Activated CD4-positive, alpha-beta T cell treated with anti-CD3 and anti-CD28 coated beads for 24 hours (primary cell): ENCODE measurements around the gene GTF3C5.
"Not testable (repeated sequence)": the region's sequence is repeated elsewhere in the genome, so short reads cannot be mapped to it uniquely, and the experiment has no call there.

Experiments used
- DNase-seq, 2 donors: peaks; one replicate each; pipeline ENCODE4 v3.0.0-alpha.2; 2020; ENCODE audit warnings: low read depth in 2 of 2

Gene GTF3C5

GRCh38 chr9:133089271-133089671 lies 58.5 kb downstream of the GTF3C5 start:
- no peak for DNase-seq

GRCh38 chr9:133090187-133090586 lies 59.4 kb downstream of the GTF3C5 start:
- DNase-seq, result no peak

- DNase-seq, result no peak
Measured at GRCh38 chr9:133090752-133091385, 60.1 kb downstream of the GTF3C5 start.

DNA sequence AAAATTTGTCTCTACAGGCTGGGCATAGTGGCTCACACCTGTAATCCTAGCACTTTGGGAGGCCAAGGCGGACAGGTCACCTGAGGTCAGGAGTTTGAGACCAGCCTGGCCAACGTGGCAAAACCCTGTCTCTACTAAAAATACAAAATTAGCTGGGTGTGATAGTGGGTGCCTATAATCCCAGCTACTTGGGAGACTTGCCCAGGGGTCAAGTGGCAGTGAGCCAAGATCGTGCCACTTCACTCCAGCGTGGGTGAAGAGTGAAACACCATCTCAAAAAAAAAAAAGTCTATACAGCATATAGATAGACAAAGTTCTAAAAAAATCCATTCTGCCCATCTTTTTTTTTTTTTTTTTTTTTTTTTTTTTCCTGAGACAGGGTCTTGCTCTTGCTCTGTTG lies 63.6 kb downstream of the GTF3C5 start:
- not testable (repeated sequence) for DNase-seq

- no peak for DNase-seq
Measured at GRCh38 chr9:133094842-133095393, 64.1 kb downstream of the GTF3C5 start.

DNA sequence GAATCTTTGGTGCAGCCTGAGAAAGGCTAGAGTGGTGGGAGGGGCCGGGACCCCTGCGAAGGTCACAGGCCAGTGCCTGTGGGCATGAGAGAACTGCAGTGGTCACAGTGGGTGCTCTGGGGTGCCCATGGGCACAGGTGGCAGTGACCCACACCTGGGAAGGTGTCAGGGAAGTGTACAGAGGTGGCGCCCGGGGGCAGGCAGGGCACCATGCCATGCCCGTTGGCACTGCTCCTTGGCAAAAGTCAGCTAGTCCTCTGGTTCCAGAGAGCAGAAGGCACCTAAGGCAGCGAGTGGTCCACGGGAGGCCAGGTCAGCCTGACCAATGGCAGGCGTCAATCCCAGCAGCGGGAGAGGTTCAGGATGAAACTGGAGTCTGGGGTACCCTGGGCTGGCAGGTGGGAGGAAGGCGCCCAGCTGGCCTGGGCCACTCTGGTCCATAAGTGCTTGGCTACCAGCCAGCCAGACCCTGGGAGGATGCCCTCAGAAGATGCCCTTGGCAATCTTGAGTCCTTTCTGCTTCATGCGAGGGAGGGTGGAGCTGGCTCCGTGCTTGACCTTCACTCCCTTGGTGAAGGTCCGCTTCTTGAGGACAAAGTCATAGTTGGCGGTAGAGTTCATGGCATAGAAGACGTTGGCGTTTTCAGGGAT lies 67.4 kb downstream of the GTF3C5 start:
- no peak for DNase-seq

- no peak for DNase-seq
Measured at GRCh38 chr9:133098871-133099270, 68.1 kb downstream of the GTF3C5 start.

GRCh38 chr9:133099726-133100505 lies 69.1 kb downstream of the GTF3C5 start:
- no peak for DNase-seq

- no peak for DNase-seq
Measured at GRCh38 chr9:133100506-133101355, 69.9 kb downstream of the GTF3C5 start.

- DNase-seq, result no peak
Measured at GRCh38 chr9:133101356-133102189, 70.8 kb downstream of the GTF3C5 start.

DNA sequence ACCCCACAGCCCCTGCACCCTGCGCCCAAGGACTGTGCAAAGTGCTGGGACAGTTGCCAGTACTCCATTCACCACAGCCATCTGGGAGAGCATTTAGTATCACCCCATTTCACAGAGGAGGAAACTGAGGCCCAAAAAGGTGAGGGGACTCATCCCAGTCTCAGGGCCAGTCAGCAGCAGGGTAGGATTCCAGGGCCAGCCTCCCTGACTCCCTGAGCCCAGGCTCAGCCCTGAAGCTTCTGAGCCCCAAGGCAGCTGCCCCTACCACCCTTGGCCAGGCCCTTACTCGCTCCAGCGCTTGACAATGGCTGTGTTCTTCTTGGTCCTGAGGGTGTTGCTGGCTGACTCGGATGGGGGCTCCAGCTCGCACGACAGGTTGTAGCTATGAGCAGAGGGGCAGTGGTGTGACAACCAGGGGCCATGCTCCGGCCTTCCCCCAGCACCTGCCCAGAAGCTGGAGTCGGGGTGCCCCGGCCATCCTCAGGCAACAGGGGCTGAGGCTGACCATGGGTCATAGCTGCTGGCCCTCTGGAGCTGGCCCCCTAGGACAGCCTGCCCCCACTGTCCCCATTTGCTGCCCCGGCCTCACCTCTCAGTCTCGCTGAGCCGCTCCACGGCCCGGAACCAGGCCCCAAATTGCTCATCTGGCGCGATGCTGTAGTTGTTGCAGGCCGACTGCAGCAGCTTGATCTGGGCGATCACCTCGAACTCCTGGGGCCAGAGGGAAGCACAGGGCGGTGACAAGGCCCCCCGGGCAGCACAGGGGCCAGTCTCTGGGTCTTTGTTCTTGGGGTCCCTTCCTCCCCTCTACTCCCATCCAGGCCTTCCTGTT lies 71.6 kb downstream of the GTF3C5 start:
- DNase-seq, result no peak

GRCh38 chr9:133103183-133103986 lies 72.6 kb downstream of the GTF3C5 start:
- peak in 1 of 2 donors; percentile 21 for DNase-seq

DNA sequence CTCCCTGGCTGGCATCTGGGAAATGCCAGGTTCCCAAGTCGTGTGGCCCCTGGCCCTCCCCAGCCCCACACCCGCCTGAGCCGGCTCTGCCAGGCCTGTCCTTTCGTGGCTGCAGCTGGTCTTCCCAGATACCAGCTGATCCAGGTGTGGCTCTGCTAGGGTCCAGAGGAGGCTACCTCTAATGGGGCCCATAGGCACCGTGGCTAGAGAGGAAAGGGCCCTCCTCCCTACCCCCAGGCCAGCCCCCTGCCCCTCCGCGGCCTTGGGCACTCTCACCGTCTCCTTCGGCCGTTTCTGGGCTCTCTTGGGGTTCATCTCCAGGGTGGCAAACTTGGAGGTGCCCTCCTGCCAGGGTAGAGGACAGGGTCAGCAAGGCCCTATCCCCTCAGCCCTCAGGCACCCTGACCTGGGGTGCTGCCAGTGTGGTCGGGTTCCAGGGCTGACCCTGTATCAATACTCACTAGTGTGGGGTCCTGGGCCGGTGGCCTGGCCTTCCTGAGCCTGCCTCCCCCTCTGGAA lies 73.2 kb downstream of the GTF3C5 start:
- no peak for DNase-seq

DNA sequence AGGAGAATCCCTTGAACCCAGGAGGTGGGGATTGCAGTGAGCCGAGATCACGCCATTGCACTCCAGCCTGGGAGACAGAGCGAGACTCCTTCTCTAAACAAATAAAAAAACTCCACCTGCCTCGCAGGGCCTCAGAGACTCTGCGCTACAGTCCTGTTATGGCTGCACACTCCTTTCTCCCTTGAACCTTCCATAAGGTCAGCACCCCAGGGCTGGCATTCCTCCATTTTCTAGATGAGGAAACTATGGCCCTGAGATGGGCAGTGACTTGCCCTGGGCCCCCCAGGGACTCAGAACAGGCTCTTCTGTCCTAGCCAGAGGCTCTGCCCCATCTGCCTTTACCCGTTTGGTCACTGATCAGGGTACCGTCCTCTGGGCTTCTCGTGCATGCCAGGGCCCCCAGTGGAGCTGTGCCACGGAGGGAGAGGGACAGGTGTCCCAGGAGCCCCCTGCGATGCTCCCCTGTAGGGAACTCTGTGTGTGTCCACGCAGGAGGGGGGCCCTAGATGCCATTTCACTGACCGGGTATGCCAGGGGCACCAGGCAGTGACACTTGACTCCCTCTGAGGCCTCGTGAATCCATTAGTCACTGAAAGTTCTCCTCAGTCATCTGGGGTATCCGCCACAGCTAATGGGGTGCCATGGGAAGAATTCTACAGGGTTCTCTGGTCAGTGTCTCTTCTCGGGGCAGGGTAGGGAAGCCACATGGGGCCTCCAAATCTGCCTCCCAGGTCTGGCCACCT lies 74.1 kb downstream of the GTF3C5 start:
- no peak for DNase-seq

GRCh38 chr9:133105461-133105770 lies 74.6 kb downstream of the GTF3C5 start:
- no peak for DNase-seq

- DNase-seq, result no peak
Measured at GRCh38 chr9:133106511-133107244, 75.9 kb downstream of the GTF3C5 start.

- no peak for DNase-seq
Measured at GRCh38 chr9:133107245-133107722, 76.5 kb downstream of the GTF3C5 start.
